GM21423 (cell line): ENCODE results near the gene HILPDA.
"Not testable (repeated sequence)": the region's sequence is repeated elsewhere in the genome, so short reads cannot be mapped to it uniquely, and the experiment has no call there.

ENCODE experiments used
- ATAC-seq: cut with Tn5 transposase; IDR thresholded peaks from one replicate; pipeline ENCODE4 v1.9.1; 2021; ENCODE audit warnings: mild to moderate bottlenecking, moderate library complexity; ENCODE audit not compliant: unreplicated experiment

The HILPDA gene

GRCh38 chr7:128459394-128459878 is 3.8 kb downstream of the HILPDA start:
- ATAC-seq = peak; percentile 42

DNA sequence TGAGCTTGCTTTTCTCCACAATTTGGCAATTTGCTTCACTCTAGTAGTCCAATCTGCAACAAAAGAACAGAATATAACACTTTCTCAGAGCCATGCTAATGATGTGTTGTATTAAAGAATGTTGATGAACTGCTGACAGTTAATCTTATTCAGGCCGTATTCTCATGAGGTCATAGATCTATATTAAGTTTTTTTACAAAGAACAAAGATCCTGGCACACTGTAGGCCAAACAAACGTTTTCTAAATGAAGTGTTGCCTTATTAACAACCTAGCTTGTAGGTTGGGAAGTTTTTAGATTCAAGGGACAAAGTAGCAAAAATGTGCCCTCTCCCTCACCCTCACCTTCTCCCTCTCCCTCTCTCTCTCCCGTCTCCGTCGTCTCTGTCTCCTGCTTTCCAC is 6.8 kb downstream of the HILPDA start:
- ATAC-seq = no peak

DNA sequence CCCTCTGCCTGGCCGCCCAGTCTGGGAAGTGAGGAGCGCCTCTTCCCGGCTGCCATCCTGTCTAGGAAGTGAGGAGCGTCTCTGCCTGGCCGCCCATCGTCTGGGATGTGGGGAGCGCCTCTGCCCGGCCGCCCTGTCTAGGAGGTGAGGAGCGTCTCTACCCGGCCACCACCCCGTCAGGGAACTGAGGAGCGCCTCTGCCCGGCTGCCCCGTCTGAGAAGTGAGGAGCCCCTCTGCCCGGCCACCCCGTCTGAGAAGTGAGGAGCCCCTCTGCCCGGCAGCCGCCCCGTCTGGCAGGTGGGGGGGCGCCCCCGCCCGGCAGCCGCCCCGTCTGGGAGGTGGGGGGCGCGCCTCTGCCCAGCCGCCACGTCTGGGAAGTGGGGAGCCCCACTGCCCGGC is 7.7 kb downstream of the HILPDA start:
- not testable (repeated sequence) for ATAC-seq

- ATAC-seq = not testable (repeated sequence)
These were observed 8.3 kb downstream of the HILPDA start for GRCh38 chr7:128463933-128464332.

DNA sequence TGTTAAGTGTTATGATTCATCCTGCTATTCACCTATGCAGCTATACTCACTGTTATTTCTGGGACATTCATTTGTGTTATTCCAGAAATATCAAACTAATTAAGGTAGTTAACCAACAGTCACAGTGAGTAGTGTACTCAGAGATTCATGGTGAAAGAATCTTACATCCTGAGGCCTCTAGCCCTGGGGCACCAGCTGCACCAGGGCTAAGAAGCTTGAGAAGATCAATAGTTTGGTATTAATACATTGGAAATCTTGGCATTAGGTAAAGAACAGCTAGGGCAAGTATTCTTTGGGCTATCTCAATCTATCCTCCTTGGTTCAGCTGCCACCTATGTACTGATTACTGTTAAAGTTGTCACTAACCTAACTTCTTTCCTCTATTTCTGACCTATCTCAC is 11.2 kb downstream of the HILPDA start:
- ATAC-seq = not testable (repeated sequence)

DNA sequence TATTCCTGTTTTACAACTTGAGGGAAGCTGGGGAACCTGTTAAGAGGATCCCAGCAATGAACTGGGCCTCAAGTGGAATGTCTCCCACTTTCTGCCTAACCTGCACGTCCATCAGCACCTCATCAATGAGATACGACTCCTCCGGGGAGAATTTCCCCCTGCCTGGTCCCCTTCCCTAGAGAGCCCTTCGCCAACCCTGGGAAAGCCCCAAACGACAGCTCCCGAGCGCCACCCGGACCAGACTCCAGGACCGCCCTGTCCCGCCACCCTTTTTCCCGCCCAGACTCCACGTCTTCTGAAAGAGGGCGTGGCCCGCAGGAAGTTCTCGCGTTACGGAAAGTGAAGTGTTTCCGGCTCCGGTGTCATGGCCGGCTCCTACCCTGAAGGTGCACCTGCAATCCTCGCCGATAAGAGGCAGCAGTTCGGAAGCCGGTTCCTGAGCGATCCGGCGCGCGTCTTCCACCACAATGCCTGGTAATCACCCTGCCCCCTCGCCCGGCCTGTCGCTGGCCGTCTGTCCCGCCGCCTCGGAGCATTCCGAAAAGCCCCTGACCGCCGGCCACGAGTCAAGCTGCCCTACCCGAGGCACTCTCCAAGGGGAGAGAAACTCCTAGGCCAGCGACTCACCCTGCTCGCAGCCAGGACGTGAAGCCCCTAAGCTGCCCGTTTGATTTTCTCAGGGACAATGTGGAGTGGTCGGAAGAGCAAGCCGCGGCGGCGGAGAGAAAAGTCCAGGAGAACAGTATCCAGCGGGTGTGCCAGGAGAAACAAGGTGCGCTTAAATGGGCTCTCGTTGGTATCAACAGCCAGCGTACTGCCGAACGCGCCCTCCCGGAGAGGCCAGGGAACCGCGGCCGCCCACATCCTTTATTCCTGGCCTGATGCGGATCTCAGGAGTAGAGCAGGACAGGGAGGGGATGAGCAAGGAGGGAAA is 21.0 kb downstream of the HILPDA start, which contains the start of gene METTL2B:
TSS of gene METTL2B (plus strand) at position 347 of the 934 bp plus-strand sequence. CDS start at position 365, 18 bp downstream.
- peak; percentile 96 for ATAC-seq

- not testable (repeated sequence) for ATAC-seq
These were observed 21.6 kb downstream of the HILPDA start for GRCh38 chr7:128477336-128477690.

DNA sequence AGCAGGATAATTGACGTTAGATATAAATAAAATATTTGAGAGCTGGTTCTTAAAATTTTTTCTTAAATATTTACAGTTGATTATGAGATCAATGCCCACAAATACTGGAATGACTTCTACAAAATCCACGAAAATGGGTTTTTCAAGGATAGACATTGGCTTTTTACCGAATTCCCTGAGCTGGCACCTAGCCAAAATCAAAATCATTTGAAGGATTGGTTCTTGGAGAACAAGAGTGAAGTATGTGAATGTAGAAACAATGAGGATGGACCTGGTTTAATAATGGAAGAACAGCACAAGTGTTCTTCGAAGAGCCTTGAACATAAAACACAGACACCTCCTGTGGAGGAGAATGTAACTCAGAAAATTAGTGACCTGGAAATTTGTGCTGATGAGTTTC is 23.4 kb downstream of the HILPDA start:
- ATAC-seq = not testable (repeated sequence)

DNA sequence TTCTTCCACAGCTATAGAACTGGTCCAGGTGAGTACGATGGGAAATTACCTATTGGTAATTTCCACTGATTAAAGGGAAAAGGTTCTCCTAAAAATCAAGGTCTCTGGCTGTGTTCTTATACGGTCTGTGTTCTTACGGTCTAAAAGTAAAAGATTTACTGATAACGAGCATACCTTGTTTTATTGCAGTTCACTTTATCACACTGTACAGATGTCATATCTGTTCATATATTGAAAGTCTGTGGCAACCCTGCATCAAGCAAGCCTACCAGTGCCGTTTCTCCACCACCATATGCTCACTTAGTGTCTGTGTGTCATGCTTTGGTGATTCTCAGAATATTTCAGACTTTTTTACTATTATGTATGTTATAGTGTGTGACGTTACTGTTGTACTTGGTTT is 32.5 kb downstream of the HILPDA start:
- ATAC-seq = not testable (repeated sequence)

DNA sequence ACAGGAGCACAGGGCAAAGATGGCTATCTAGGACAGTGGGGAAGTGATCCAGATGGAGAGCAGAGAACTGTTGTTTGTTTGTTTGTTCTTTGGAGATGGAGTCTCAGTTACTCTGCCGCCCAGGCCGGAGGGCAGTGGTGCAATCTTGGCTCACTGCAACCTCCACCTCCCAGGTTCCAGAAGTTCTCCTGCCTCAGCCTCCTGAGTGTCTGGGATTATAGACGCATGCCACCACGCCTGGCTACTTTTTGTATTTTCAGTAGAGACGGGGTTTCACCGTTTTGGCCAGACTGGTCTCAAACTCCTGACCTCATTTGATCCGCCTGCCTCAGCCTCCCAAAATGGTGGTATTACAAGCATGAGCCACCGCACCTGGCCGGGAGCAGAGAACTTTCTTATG is 41.7 kb downstream of the HILPDA start:
- ATAC-seq = no peak

GRCh38 chr7:128505416-128505815 is 49.7 kb downstream of the HILPDA start:
- ATAC-seq = not testable (repeated sequence)

DNA sequence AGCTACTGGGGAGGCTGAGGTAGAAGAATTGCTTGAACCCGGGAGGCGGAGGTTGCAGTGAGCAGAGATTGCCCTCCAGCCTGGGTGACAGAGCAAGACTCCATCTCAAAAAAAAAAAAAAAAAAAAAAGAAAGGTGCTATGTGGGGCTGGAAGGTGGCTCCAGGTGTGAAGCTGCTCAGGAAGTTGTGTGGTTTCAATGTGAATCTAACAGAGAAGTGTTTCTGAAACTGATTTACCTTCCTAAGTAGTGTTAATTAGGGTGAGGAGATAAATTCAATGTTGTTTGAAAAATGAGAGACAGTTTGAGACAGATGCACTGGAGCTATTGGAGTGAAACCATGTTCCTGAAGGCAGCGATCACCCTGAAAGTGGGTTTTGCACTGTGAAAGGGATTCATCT is 51.1 kb downstream of the HILPDA start:
- peak; percentile 55 for ATAC-seq

DNA sequence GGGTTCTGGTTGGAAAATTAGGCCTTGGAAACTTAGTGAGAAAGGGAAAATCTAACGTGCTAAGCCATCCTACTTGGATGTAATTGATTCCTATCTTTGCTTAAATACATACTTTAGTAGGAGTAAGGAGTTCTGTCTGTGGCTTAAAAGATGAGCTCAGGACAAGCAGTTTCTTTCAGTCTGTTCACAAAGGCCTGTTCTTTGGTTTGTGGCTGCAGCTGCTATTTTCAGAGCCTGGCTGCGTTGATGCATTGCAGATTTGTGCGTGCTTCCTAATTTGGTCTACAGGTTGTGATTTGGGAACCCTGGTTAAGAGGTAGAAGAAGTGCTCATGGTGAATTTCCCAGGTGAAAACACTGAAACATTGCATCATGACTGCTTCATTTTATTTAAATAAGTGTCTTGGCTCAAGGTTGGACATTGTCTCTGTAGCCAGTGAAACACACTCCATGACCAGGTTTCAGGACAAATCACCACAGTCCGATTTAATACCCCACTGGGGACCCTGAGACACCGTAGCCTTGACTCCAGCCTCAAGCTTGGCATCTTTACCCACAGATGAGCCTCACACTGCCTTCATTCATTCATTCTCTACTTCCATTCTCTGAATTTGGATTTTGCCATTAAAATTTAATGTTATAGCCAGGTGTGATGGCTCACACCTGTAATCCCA is 51.8 kb downstream of the HILPDA start:
- ATAC-seq = peak; percentile 43
